Measurements from ENCODE around the gene CDC42EP5.

Gene CDC42EP5

DNA sequence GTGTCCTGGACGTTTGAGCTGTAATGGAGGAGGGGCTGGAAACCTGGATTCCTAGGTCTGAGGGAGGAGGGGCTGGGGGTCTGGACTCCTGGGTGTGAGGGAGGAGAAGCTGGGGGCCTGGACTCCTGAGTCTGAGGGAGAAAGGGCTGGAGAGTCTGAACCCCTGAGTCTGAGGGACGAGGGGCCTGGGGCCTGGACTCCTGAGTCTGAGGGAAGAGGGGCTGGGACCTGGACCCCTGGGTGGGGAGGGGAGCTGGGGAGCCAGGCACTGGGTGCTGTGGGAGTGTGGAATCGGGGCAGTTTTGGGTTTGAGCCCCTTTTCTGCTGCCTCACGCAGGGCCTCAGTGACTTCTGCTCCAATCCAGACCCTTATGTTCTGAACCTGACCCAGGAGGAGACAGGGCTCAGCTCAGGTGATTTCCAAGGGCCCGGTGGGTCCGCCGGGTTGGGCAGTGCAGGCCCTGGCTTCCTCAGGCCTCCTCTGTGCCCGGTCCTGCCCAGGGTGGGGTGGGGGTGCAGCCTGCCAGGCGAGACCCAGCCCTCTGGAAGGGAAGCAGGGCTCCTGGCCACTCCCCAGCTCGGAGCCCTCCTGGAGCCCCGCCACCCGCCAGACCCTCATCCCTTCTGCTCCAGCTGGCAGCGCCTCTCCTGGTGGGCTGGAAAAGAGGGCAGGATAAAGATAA, 43.4 kb downstream of the CDC42EP5 start:
- in situ Hi-C loops (cut with MboI; ENCODE audit: low sequenced_read_pairs) = no loop called here

- in situ Hi-C loops (cut with MboI; ENCODE audit: low sequenced_read_pairs) = no loop called here
Measured at GRCh38 chr19:54429176-54429495, 44.0 kb downstream of the CDC42EP5 start.

DNA sequence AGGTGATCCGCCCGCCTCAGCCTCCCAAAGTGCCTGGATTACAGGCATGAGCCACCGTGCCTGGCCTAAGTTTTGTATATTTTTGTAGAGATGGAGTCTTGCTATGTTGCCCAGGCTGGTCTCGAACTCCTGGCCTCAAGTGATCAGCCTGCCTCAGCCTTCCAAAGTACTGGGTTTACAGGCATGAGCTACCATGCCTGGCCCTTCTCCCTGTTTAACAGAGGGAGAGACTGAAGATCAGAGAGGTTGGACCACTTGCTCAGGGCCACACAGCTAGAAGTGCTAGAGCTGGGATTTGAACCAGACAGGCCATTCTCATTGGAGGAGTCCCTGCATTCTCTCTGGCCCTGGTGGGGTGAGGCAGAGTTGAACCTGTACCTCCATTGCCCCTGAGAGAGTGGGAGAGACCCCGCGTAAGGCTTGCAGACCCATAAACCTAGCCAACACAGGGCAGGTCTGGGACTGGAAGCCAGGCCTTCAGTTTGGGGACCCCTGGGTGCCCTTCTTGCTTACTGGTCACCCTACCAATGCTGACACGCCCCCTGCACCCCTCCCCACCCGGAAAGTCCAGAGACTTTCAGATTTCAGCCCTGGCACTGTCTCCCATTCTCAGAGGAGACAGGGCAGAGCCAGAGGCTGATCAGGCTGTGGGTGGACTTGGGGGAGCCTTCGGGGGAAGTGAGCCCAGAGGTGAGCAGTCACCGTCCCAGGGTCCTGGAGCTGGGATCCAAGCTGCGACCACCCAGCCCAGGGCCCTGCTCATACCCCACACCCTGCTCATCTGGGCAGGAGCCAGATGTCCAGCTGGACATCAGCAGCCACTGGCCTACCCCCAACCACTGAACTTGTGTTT, 44.5 kb downstream of the CDC42EP5 start:
- in situ Hi-C loops (cut with MboI; ENCODE audit: low sequenced_read_pairs) = no loop called here

GRCh38 chr19:54427586-54427985, 45.5 kb downstream of the CDC42EP5 start:
- in situ Hi-C loops (cut with MboI; ENCODE audit: low sequenced_read_pairs) = no loop called here

DNA sequence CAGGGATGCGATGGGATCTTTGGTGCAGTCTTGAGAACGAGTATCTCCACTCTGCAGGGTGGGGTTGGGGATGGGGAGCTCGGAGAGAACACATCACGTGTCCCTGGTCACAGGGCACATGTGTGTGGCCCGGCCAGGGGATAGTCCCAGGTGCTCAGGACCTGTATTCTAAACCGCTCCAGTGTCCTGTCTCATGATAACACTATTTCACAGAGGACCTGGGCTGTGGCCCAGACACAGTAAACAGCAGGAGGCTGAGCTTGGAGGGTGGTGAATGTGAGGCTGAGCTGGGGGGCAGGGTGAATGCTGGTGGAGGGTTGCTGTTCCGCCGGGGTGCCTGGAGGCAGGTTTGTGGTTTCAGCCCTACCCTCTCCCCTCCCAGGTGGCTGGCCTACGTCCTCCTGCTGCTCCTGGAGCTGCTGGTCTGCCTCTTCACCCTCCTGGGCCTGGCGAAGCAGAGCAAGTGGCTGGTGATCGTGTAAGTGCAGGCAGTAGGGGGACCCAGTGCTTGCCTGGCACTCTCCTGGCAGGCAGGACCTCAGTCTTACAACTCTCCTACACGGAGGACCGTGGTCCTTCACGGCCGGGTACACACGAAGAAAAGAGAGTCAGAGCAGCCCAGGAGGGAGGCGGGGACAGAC, 46.7 kb downstream of the CDC42EP5 start:
- in situ Hi-C loops (cut with MboI; ENCODE audit: low sequenced_read_pairs) = no loop called here

- in situ Hi-C loops (cut with MboI; ENCODE audit: low sequenced_read_pairs) = no loop called here
Measured at GRCh38 chr19:54425382-54425723, 47.7 kb downstream of the CDC42EP5 start.

DNA sequence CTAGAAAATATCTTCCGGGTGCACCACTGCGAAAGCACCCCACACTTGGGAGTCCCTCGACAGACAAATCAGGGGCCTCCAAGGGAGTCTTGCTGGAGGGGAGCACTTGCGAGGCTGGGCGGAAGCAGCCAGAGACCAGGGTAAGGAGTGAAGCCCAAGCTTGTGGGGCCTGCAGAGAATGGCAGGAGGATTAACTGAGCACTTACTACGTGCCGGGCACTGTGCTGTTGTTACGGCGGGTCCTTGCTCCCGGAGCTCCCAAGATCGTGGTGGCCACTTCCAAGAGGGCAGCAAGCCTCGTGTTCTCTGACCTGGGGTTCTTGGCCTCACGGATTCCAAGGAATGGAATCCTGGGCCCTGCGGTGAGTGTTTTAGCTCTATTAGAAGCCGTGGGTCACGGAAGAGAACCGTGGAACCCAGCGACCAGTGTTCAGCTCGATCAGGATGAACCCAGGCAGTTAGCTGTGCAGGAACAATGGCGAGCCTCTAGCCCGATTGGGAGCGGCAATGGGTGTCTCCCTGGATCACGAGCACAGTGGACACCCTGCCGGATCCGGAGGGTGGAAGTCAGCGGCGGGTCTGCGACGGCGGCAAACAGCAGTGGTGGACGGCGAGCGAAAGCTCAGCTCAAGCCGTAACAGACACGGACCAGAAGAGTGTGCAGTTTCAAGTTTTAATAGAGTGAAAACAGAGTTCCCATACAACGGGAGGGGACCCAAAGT, 48.3 kb downstream of the CDC42EP5 start:
- in situ Hi-C loops (cut with MboI; ENCODE audit: low sequenced_read_pairs) = no loop called here

- in situ Hi-C loops (cut with MboI; ENCODE audit: low sequenced_read_pairs) = no loop called here
Measured at GRCh38 chr19:54424201-54424600, 48.9 kb downstream of the CDC42EP5 start.

DNA sequence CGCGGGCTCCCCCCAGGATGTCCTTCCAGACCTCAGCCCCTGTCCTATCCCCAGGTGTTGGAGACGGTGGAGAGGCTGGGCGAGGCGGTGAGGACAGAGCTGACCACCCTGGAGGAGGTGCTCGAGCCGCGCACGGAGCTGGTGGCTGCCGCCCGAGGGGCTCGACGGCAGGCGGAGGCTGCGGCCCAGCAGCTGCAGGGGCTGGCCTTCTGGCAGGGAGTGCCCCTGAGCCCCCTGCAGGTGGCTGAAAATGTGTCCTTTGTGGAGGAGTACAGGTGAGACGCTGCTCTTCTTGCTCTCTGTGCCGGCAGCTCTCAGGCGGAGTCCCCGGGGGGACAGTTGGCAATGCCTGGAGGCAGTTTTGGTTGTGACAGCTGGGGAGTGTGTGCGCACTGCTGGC, 51.0 kb downstream of the CDC42EP5 start:
- in situ Hi-C loops (cut with MboI; ENCODE audit: low sequenced_read_pairs) = no loop called here

DNA sequence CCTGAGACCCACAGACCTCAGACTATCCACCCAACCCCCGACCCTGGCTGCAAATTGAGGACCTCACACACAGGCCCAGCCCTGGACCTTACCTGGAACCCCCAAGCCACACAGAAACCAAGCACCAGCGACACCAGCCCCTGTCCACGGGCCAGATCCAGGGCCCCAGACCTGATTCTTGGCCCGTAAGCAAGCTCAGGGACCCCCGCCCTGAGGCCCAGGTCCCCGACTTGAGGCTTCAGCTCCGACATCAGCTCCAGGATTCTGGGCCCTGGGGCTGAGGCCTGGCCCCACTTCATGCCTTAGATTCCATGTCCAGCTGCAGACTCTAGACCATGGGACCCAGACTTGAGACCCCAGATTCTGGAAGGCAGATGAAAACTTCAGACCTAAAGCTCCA, 51.6 kb downstream of the CDC42EP5 start:
- in situ Hi-C loops (cut with MboI; ENCODE audit: low sequenced_read_pairs) = no loop called here

DNA sequence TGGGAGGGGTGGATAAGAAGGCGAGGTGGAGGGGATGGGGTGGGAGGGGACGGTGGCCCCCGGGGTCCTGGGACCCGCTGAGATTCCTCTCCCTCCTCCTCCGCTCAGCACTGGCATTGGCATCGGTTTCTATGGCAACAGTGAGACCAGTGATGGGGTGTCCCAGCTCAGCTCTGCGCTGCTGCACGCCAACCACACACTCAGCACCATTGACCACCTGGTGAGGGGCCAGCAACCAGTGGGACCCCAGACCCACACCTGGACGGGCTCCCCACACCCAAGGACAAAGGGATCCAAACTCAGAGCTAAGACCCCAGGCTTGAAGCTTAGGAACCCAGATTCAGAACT, 52.0 kb downstream of the CDC42EP5 start:
- in situ Hi-C loops (cut with MboI; ENCODE audit: low sequenced_read_pairs) = no loop called here

GRCh38 chr19:54420383-54421168, 52.5 kb downstream of the CDC42EP5 start:
- in situ Hi-C loops (cut with MboI; ENCODE audit: low sequenced_read_pairs) = no loop called here

- in situ Hi-C loops (cut with MboI; ENCODE audit: low sequenced_read_pairs) = no loop called here
Measured at GRCh38 chr19:54420068-54420382, 53.1 kb downstream of the CDC42EP5 start.

- in situ Hi-C loops (cut with MboI; ENCODE audit: low sequenced_read_pairs) = no loop called here
Measured at GRCh38 chr19:54418930-54419800, 53.9 kb downstream of the CDC42EP5 start.

DNA sequence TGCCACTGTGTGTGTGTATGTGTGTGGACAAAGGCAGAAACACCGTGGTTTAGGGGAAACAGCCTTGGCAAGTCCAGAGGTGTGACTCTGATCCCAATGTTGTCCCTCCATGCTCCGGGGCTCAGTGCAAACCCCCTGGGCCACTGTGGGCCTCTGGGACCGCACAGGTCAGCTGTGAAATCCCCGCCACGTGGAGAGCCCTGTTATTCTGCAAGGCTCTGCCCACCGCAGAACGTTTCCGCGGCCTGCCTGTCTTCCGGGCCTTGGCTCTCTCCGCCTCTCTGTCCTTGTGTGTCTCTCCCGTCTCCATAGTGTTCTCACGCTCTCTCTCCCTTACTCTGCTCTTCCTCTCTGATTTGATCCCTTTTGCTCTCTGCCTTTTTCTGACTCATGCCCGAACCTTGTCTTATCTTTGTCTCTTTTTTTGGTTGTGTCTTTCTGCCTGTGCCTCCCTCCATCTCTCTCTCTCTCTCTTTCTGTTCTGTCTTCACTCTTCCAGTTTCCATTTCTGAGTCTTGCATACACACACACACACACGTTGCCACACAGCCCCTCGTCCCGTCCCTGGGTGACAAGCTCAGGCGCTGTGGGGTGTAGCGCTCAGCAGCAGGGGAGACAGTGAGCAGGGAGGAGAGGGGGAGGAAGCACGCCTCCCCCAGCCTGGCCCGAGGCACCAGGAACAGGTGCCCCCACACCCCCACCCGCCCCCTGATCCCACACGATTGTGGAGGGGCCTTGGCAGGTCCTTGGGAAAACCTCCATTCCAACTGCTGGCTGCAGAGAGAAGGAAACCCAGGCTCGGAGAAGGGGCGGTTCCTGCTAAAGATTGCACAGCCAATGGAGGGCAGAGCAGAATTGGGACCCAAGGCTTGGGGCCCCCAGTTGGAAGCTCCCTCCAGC, 54.8 kb downstream of the CDC42EP5 start:
- in situ Hi-C loops (cut with MboI; ENCODE audit: low sequenced_read_pairs) = no loop called here

DNA sequence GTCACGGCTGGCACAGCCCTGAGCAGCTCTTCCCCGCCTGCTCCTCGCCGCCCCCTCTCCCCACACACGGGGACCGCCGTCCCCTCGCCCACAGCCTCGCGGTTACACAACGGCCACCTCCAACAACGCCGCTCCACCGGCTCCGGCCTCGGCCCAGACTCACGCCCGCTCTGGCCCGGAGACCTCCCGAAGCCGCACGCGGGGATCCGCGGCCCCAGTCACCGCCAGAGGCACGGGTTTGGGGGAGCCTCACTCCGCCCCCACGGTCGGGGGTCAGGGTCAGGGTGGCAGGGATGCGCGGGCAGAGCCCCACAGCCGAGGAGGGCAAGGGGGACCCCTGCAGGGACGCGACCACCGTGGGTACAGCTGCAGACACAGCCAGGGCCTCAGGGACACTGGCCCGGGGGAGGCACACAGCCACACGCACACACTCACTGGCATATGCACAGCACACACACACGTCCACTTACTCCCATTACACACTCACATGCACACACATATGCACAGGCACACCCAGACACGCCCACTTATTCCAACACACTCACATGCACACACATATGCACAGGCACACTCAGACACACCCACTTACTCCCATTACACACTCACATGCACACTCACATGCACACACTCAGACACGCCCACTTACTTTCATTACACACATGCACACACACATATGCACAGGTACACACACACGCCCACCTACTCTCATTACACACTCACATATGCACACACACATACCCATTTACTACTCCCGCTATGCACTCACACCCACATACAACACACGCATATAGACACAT, 56.2 kb downstream of the CDC42EP5 start:
- in situ Hi-C loops (cut with MboI; ENCODE audit: low sequenced_read_pairs) = no loop called here

- in situ Hi-C loops (cut with MboI; ENCODE audit: low sequenced_read_pairs) = no loop called here
Measured at GRCh38 chr19:54415901-54416673, 57.0 kb downstream of the CDC42EP5 start.

All from HL-60/S4 (cell line).